Kasumi-1 (cell line): ENCODE results near the gene CLDN11.

Source experiments
- DNase-seq, 2 experiments: peaks; one replicate each; lab custom pipeline; 2025; lab: John Stamatoyannopoulos, UW

The CLDN11 gene

DNA sequence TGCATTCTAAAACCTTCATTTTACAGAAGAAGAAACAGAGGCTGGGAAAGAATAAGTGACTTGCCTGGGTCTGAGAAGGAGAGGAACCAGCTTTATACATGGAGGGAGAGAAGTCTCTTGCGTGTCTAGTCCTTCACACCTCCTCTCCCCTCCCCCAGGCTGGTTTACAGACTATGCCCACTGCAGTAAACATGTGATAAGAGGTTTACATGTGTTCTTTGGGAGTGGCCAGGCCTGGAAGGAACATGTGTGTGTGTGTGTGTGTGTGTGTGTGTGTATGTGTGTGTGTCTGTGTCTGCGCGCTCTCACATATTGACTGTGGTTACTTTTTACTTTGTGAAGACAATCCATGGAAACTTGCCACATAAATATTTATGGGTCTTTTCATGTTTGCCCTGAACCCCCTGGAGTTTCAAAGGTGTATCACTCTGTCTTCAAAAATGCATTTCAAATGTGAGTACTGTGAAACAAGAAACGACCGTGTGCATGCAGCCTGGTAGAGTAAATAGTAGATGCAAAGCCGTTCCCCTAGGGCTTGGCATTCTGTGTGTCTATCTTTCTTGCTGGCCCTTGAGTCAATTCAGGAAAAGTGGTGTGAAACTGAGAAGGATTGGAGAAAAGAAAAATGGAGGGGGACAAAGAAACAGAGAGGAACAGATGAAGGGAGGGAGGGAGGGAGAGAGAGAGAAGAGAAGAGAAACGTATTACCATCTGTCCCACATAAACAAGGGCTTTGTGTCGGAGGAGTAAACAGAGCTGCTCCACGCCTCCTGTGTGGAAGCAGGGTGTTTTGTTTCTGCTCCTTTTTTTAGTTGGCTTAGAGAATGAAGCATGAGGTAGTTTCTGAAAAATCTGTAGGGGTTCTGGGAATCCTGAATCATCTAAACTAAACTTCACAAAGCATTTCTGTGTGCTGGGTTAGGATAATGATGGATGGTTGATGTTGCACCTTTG is 51.7 kb downstream of the CLDN11 start:
- no peak for DNase-seq

- DNase-seq: no peak
Measured at GRCh38 chr3:170471149-170471548, 52.5 kb downstream of the CLDN11 start.

- DNase-seq: no peak
Measured at GRCh38 chr3:170473358-170473757, 54.7 kb downstream of the CLDN11 start.

DNA sequence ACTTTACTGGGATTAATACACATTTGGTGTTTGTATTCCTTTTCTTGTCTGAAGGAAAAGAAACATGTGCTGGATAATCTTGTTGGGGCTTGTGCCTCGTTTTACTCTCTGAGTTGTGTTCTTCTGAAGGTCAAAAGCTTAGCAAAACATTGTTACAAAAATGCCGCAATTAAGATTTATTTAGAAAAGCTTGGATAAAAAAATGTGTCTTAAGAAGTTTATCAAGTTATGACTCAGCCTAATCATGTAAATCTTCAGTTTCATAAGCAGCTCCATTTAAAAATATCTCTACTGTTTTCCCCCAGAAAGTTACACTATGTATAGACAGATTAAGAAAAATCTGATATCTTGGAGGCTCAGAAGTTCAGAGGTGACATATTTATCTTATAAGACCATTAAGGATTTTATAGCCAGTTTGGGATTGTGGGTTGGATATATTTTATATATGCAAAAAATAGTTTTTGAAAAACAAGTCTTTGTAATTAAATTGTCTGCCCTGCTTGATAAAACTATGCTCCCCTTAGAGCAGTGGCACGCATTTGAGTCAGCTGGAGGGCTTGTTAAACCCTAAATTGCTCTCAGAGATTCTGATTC is 56.5 kb downstream of the CLDN11 start:
- no peak for DNase-seq

DNA sequence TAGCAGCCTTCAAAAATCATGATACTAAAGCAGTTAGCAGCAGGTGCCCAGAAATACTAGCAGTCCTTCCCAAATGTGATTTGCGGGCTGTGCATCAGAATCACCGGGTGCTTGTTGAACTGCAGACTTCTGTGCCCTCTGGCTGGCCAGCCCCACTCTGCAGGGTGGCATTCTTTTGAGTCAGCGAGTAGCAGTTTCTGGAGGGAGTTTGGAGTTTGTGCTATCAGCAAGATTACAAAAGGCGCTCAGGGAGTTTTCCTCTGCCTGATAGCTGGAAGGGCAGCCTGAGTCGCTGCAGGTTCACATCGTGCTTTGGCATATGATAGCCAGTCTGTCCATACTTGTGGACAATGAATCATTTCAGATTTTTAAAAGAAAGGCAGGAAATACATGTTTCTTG is 57.6 kb downstream of the CLDN11 start:
- no peak for DNase-seq

DNA sequence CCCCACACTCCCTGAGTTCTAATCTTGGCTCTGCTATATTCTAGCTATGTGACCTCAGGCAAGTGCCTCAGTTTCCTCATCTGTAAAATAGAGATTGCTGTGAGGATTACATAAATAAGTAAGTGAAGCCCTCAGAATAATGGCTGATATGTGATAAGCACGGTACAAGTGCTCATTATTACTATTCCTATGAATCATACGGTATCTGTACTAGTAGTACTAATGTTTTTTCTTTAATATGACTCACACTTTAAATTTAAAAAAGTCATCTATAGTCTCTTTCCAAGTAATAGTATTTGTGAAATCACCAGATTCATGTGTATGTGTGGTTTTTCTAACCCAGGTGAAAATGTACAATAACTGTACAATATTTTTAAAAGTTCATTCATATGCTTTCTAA is 58.7 kb downstream of the CLDN11 start:
- DNase-seq: no peak

DNA sequence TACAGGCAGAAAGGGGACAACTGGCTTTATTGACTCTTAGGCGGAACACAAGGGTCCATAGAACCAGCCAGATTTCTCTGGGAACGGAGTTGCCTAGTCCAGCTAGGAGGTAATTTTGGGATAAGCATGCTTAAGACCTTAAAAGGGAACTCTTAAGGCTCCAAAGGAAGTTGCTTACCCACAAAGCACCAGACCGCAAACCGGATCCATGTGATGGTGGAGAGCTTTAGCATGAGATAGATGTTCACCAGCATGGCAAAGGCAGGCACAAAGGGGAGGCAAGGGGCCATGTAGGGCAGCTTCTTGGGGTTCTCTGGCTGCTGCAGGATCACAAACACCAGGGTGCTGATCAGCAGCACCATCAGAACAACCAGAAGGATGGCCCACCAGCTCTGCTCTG is 61.4 kb downstream of the CLDN11 start:
- peak; percentile 23 to 30 for DNase-seq

- no peak for DNase-seq
Measured at GRCh38 chr3:170482199-170482598, 63.5 kb downstream of the CLDN11 start.

DNA sequence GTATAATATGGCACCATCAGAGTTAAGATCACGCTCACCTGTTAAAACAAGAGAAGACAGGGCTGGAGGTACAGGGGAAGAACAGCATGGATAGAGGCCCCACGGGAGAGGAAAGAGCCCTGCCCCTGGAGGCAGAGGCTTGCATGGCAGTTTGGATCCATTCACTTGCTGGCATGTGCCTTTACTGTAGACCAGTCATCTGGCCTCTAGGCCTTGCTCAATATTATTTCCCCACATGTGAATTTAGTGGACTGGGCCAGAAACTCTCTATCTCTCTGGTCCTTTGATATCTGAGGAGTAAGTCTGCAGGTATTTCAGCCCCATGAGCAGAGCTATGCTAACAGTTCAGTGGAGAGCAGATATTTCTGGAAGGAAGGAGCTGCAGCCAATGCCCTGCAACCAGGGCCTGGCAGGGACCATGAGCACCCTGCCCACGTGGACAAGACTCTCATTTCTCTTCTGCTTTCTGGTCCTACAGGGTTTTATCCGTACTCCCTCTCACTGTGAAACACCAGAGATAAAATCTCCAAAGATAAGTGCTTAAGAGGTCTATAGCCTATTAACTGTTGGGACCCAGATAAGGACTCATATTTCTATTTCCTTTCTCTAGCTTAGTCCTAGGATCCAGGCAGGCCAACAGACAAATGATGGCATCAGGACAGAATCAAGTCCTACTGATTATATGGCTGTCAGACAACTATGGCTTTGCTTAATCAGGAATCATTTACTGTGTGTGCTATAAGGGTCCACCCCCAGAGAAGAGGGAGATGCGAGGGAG is 65.0 kb downstream of the CLDN11 start:
- DNase-seq: no peak
